AG09309 (cell line): ENCODE results near the gene MGST1.

Experiments used
- DNase-seq: peaks from one replicate; pipeline ENCODE4 v3.0.0-alpha.2; 2010; ENCODE audit warnings: low read depth
- H3K4me3 ChIP-seq: 2 replicates; pipeline ENCODE4 v1.5.1; 2011; ENCODE audit warnings: mild to moderate bottlenecking, low read depth, low read length, moderate library complexity; ENCODE audit not compliant: control insufficient read depth
- CTCF ChIP-seq: IDR thresholded peaks from 2 replicates; pipeline ENCODE4 v1.5.1; 2011; ENCODE audit warnings: mild to moderate bottlenecking, low read depth, low read length, inconsistent platforms; ENCODE audit not compliant: insufficient read depth, control insufficient read depth; ENCODE audit errors: missing control alignments

The MGST1 gene

GRCh38 chr12:16347391-16348298, at the start of gene MGST1:
MGST1 (plus strand) TSS chr12:16347645; CDS start chr12:16354253, 6,608 bp downstream.
- DNase-seq, result no peak
- H3K4me3 ChIP-seq, result peak within 1 kb of the TSS; percentile 50
- TF ChIP-seq CTCF, result no peak

DNA sequence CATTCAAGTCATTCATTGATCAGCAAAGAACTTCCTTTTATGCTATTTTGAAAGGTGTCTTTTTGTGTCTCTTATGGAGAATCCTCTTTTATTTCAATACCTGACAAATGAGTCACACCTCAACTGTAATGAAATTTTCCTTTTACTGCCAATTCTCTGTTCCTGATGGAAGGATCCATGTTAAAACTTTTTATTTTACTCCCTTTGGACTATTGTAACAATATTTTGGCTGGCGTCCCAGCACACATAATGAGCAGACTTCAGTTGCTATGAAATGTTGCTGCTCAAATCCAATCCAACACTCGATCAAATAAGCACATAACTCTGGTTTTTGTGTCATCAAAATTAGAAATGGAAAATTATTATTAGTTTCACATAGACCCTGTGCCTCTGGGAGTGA, 48.0 kb upstream of the MGST1 start:
- TF ChIP-seq CTCF, result no peak
- H3K4me3 ChIP-seq, result no peak overlapping the region
- DNase-seq, result no peak

- no peak for TF ChIP-seq CTCF
- DNase-seq, result peak; percentile 2
- no peak overlapping the region for H3K4me3 ChIP-seq
Measured at GRCh38 chr12:16300122-16300521, 47.3 kb upstream of the MGST1 start.

GRCh38 chr12:16300736-16301135, 46.7 kb upstream of the MGST1 start:
- DNase-seq, result no peak
- no peak for TF ChIP-seq CTCF
- no peak overlapping the region for H3K4me3 ChIP-seq

DNA sequence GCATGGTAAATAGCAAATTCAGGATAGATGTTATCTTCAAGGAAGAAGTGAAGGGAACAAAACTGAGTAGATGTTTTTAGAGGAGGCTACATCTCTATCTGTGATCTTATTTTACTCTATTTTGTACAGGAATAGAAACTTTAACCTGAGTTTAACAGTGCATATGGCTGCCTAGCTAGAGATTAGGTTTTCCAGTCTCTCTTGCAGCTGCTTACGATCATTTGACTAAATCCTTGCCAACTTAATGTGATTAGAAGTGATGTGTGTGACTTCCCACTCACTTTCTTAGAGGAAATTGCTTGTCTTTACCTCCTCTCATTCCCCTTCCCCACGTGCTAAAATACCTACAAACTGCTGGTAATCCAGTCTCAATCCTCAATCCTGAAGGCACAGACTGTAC, 43.5 kb upstream of the MGST1 start:
- DNase-seq, result no peak
- H3K4me3 ChIP-seq, result no peak overlapping the region
- no peak for TF ChIP-seq CTCF

DNA sequence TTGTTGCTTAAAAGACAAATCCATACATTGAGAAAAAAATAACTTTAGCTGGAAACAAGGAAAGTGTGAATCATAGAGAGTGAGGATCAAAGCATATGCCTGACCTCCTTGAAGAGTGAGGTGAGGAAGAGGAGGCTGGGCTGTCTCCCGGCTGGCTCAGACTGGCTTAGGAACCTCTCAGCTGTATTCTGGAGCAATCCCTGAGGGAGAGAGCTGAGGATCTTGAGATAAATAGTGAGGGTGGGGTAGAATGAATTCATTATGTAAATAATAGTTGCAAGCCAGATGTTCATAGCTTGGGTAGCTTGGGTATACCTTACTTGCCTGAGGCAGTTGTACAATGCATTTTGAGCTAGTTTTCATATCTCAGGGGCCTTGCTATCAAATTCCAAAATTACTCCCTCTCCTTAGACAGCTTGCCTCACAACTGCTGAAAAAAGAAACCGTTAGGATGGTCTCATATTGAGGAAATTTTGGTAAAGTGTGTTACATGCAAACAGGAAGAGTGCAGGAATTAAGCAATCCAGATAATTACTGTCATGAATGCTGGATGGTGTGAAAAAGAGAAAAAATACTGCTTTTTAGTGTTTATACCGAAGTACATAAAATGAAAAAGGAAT, 39.5 kb upstream of the MGST1 start:
- no peak overlapping the region for H3K4me3 ChIP-seq
- TF ChIP-seq CTCF, result no peak
- DNase-seq, result no peak
